ENCODE results near the gene CSNK1D.

DNA sequence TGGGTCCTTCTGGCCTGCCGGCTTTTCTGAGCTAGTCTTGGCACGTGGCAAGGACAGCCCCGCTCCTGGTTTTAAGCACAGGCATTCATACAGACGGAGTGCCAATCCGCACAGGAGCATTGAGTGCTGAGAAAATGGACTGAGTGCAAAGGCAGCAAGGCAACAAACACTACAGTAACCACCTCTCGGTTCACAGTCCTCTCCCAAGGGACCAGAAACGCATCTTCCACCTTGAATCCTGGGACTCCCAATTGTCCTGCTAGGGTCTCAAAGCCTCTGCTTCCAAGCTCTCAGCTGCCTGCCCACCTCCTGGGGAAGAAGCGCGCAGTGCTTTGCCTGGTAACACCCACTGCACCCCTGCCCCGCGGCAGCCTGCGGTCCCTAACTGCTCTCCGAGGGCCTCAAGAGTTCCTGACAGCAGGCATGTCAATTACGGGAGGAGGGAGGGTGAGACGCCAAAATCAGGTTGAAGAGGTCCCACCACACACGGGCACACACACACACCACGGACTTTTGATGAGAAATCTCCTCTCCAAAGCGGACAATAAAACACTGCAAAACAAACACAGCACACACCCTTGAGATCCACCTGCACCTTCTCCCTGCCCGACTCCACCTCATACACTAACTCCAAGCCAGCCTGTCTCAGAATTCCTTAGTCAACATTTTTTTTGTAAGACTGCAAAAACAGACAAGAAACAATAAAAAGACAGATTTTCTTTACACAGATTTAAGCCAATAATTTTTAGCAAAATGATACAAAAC is 29.7 kb downstream of the CSNK1D start:
- TF ChIP-seq EZH2phosphoT487 (IDR thresholded peaks at IDR 0.05; ENCODE audit: low read depth): no peak
- TF ChIP-seq, protein P1, sequence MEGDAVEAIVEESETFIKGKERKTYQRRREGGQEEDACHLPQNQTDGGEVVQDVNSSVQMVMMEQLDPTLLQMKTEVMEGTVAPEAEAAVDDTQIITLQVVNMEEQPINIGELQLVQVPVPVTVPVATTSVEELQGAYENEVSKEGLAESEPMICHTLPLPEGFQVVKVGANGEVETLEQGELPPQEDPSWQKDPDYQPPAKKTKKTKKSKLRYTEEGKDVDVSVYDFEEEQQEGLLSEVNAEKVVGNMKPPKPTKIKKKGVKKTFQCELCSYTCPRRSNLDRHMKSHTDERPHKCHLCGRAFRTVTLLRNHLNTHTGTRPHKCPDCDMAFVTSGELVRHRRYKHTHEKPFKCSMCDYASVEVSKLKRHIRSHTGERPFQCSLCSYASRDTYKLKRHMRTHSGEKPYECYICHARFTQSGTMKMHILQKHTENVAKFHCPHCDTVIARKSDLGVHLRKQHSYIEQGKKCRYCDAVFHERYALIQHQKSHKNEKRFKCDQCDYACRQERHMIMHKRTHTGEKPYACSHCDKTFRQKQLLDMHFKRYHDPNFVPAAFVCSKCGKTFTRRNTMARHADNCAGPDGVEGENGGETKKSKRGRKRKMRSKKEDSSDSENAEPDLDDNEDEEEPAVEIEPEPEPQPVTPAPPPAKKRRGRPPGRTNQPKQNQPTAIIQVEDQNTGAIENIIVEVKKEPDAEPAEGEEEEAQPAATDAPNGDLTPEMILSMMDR (IDR thresholded peaks at IDR 0.05; ENCODE audit: low read depth, low read length): no peak
